ENCODE data around the gene CFAP61.

The CFAP61 gene

GRCh38 chr20:20031790-20032189, 20.5 kb upstream of the CFAP61 start:
- no peak for DNase-seq (ENCODE audit: low read depth)

DNA sequence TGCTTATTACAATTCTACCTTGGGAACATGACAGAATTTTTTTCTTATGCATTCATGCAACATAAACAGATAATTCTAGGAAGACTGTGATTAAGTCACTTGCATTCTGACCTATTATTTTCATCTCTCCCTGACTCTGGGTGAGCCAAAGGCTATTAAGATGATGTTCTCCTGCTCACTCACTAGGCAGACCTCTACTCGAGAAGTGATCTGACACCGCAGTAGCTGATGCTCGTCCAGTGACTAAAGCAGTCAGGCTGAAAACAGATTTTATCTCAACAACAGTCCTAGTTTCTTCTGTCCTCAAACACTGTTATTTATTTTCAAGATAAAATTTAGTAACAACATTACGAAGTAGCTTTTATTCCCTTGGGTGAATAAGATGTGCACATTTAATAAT, 17.8 kb upstream of the CFAP61 start:
- no peak for DNase-seq (ENCODE audit: low read depth)

GRCh38 chr20:20036756-20037155, 15.6 kb upstream of the CFAP61 start:
- DNase-seq (ENCODE audit: low read depth): no peak

- DNase-seq (ENCODE audit: low read depth): no peak
These were observed 14.4 kb upstream of the CFAP61 start for GRCh38 chr20:20037960-20038359.

DNA sequence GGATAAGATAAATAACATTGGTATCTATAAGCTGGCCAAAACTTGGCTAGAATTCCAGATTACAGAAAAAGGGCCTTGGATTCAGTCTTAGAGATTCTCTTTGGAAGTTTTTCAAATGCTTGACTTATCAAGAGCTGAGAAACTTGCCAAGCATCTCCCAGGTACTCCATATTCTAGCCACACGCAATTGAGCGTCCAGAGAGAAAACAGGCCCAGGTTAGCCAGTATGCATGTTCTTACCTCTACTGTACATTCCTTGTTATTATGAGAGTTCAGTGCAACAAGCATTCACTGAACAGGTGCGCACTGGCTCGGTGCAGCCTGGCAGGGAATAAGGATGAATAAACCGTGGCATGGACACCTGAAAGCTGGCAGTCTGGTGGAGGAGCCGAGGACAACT, 13.7 kb upstream of the CFAP61 start:
- DNase-seq (ENCODE audit: low read depth): no peak

- no peak for DNase-seq (ENCODE audit: low read depth)
These were observed 12.5 kb upstream of the CFAP61 start for GRCh38 chr20:20039752-20040387.

DNA sequence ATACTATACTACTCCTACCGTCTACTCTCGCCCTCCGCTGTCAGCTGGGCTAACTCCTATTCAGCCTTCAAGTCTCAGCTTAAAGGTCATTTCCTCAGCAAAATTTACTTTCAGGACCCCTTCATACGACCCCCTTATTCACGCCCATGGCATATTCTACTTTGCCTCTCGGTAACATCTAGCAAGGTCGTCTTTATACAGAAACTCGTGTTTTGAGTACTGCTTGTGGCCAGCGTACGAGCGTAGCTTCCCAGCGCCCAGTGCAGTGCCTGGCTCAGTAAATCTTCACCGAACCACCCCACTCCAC, 612 bp upstream of the CFAP61 start:
- no peak for DNase-seq (ENCODE audit: low read depth)

- DNase-seq (ENCODE audit: low read depth): no peak
These were observed 8.1 kb downstream of the CFAP61 start for GRCh38 chr20:20060234-20060998.

DNA sequence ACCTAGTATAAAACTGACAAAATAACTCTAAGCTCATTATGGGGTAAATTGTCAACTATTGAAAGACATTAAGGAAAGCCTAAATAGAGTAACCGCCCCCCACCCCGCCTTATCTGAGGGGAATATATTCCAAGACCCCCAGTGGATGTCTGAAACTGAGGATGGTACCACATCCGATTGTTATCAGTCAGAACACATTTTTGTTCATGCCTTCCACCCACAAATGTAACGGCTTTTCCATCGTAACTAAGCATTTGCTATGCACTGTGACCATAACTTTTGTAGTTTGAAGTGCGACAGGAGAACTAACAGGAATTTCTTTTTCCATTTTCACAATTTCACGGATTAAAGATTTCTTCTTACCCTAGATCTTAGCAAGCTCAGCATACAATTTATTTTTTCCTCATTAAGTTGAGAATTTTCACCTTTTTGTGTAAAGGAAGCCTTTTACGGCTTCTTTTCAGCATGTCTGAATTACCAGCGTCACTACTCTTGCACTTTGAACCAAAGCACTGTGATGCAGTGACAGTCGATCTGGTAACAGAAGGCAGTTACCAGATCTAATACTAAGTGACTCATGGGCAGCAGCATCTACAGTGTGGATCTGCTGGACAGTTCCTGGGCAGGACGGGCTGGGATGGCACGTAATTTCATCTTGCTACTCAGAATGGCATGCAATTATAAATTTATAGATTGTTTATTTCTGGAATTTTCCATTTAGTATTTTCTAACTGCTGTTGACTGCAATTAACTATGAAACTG, 11.8 kb downstream of the CFAP61 start:
- DNase-seq (ENCODE audit: low read depth): no peak

DNA sequence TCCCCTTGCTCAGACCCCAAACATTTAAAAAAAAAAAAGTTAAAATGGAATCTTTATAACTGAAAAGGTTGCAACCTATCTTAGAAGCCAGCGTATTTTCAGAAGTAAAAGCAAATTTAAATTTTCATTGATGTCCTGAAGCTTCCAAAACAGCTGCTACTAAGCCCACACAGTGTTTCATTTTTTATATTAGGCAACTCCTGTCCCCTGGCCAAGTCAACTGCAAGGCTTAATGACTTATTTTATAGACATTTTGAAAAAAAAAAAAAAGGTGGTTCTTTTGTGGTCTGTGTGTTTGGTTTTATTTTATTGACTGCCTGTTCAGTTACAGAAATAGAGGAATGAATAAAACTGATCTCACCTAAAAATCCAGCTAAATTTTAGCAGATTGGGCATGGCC, 13.0 kb downstream of the CFAP61 start:
- DNase-seq (ENCODE audit: low read depth): no peak

GRCh38 chr20:20070871-20071726, 18.8 kb downstream of the CFAP61 start:
- DNase-seq (ENCODE audit: low read depth): no peak

- no peak for DNase-seq (ENCODE audit: low read depth)
These were observed 21.6 kb downstream of the CFAP61 start for GRCh38 chr20:20073801-20074371.

- DNase-seq (ENCODE audit: low read depth): no peak
These were observed 22.7 kb downstream of the CFAP61 start for GRCh38 chr20:20075032-20075431.

DNA sequence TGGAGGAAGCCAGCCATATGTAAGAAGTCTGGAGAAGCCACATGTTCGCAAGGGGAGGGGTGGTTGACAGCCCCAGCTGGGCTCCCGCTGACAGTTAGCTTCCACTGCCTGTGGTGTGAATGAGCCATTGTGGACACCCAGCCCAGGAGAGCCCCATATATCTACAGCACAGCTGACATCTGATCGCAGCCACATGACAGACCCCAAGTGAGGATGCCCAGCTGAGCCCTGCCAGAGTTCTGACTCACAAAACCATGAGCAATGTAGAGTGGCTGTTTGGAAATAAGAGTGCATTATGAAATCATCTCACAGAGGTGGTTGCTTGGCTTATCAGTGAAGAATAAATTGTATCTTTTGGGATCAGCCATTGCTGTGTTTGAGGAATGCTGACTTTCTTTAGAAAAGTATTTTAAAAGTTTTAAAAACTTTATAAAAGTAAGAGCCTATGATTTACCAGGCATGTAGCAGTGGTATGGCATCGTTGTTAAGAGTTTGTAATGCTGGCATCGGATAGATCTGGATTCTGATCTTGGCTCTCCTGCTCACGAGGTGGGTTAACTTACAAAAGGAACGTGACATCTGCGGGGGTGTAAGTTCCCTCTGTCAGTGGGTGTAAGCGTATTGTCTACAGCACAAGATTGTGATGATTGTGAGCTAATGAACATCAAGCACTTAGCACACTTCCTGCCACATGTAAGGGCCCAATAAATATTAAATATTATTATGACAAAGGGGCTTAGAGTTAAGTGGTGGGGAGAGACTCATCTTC, 24.1 kb downstream of the CFAP61 start:
- peak; percentile 13 for DNase-seq (ENCODE audit: low read depth)

- DNase-seq (ENCODE audit: low read depth): no peak
These were observed 25.7 kb downstream of the CFAP61 start for GRCh38 chr20:20078041-20078440.

- DNase-seq (ENCODE audit: low read depth): no peak
These were observed 26.9 kb downstream of the CFAP61 start for GRCh38 chr20:20079102-20079784.

- no peak for DNase-seq (ENCODE audit: low read depth)
These were observed 31.5 kb downstream of the CFAP61 start for GRCh38 chr20:20083807-20084206.

- DNase-seq (ENCODE audit: low read depth): no peak
These were observed 32.0 kb downstream of the CFAP61 start for GRCh38 chr20:20084296-20084752.

- no peak for DNase-seq (ENCODE audit: low read depth)
These were observed 32.7 kb downstream of the CFAP61 start for GRCh38 chr20:20085071-20085470.

DNA sequence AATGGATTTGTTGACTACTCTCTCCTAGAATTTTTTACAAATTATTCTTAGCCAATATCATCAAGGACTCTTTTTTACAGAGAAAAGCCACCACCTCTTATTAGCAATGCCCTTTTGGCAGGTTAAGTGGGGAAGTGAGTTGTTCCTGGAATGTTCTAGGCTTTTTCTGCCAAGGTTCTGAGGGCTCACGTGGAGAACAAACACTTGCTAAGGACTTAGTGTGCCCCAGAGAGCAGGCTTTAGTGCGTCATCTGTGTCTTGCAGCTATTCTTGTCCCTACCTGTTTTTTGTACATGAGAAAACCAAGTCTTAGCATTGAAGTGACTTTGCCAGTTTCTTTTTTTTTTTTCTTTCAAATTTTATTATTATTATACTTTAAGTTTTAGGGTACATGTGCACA, 33.5 kb downstream of the CFAP61 start:
- DNase-seq (ENCODE audit: low read depth): no peak

DNA sequence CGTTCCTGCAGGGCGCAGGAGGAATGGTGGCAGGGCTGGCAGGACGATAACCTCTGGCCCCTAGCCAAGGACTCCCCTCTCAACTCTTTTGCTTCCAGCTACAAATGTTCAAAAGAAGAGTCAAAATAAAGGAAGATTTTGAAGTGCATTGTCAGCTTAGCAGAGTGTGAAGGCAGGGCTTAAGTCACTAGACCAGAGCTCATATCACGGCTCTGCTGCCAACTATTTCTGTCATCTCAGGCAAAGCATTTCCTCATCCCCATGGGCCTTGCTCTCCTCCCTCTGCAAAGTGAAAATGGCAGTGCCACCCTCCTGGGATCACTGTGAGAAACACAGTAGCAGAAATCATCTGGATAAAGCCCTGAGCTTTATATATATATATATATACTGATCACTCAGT, 36.7 kb downstream of the CFAP61 start:
- DNase-seq (ENCODE audit: low read depth): no peak

Measured in non-pigmented ciliary epithelial cell (primary cell).